HG02623 (cell line): ENCODE data around the gene CTNNA2.

ENCODE experiments used
- ATAC-seq: cut with Tn5 transposase; IDR thresholded peaks from one replicate; pipeline ENCODE4 v1.9.1; 2021; ENCODE audit warnings: moderate library complexity; ENCODE audit not compliant: unreplicated experiment

CTNNA2 gene

GRCh38 chr2:80501874-80502624 lies 989.2 kb downstream of the CTNNA2 start:
- no peak for ATAC-seq

- no peak for ATAC-seq
These were observed 993.7 kb downstream of the CTNNA2 start for GRCh38 chr2:80506563-80506962.

- no peak for ATAC-seq
These were observed 997.9 kb downstream of the CTNNA2 start for GRCh38 chr2:80510716-80511115.

- ATAC-seq: no peak
These were observed 1003.1 kb downstream of the CTNNA2 start for GRCh38 chr2:80515964-80516363.

GRCh38 chr2:80517316-80517715 lies 1004.5 kb downstream of the CTNNA2 start:
- no peak for ATAC-seq

- ATAC-seq: no peak
These were observed 1006.3 kb downstream of the CTNNA2 start for GRCh38 chr2:80519121-80519643.

GRCh38 chr2:80519699-80520291 lies 1006.9 kb downstream of the CTNNA2 start:
- no peak for ATAC-seq

GRCh38 chr2:80525152-80525551 lies 1012.3 kb downstream of the CTNNA2 start:
- peak; percentile 64 for ATAC-seq

- ATAC-seq: no peak
These were observed 1014.3 kb downstream of the CTNNA2 start for GRCh38 chr2:80527119-80527518.

GRCh38 chr2:80529466-80530165 lies 1016.8 kb downstream of the CTNNA2 start:
- no peak for ATAC-seq

GRCh38 chr2:80530442-80531064 lies 1017.7 kb downstream of the CTNNA2 start:
- peak; percentile 62 for ATAC-seq

GRCh38 chr2:80531319-80531718 lies 1018.5 kb downstream of the CTNNA2 start:
- no peak for ATAC-seq

- ATAC-seq: no peak
These were observed 1032.8 kb downstream of the CTNNA2 start for GRCh38 chr2:80545420-80546210.

GRCh38 chr2:80546766-80547165 lies 1033.9 kb downstream of the CTNNA2 start:
- ATAC-seq: no peak

GRCh38 chr2:80547344-80547743 lies 1034.5 kb downstream of the CTNNA2 start:
- no peak for ATAC-seq

GRCh38 chr2:80548469-80548868 lies 1035.6 kb downstream of the CTNNA2 start:
- ATAC-seq: no peak

- no peak for ATAC-seq
These were observed 1037.0 kb downstream of the CTNNA2 start for GRCh38 chr2:80549901-80550300.

GRCh38 chr2:80560326-80560725 lies 1047.5 kb downstream of the CTNNA2 start:
- ATAC-seq: no peak

- ATAC-seq: no peak
These were observed 1055.2 kb downstream of the CTNNA2 start for GRCh38 chr2:80568011-80568410.

GRCh38 chr2:80573167-80573566 lies 1060.3 kb downstream of the CTNNA2 start:
- ATAC-seq: no peak

- no peak for ATAC-seq
These were observed 1061.1 kb downstream of the CTNNA2 start for GRCh38 chr2:80573950-80574349.
